OCI-LY1 (cell line): ENCODE results near the gene FAM9C.
A peak's percentile ranks its signal among the peaks of the same experiment; 100 is the strongest.

ENCODE experiments used
- H2AFZ ChIP-seq: fragments of 200-600 bp; sonication (generic), shearing (Covaris generic); 2 replicates; pipeline ENCODE4 v1.6.0; 2014; ENCODE audit warnings: antibody characterized with exemption, mild to moderate bottlenecking, low read length
- H3F3A ChIP-seq: fragments of 200-600 bp; sonication (generic), shearing (Covaris generic); 2 replicates; pipeline ENCODE4 v1.6.0; 2014; ENCODE audit warnings: mild to moderate bottlenecking, antibody characterized with exemption, low read length, moderate library complexity; ENCODE audit not compliant: insufficient read depth
- H3K27ac ChIP-seq: fragments of 200-600 bp; sonication (generic); 2 replicates; pipeline ENCODE4 v1.5.1; 2014; ENCODE audit warnings: low read length, mixed run types, mild to moderate bottlenecking, low read depth; ENCODE audit not compliant: poor library complexity, severe bottlenecking
- H3K27me3 ChIP-seq: fragments of 200-600 bp; sonication (generic); 2 replicates; pipeline ENCODE4 v1.6.0; 2014; ENCODE audit warnings: antibody characterized with exemption, mild to moderate bottlenecking, low read length, moderate library complexity; ENCODE audit not compliant: insufficient read depth
- H3K36me3 ChIP-seq: fragments of 200-600 bp; sonication (generic); 2 replicates; pipeline ENCODE4 v1.6.1; 2014; ENCODE audit warnings: mild to moderate bottlenecking, antibody characterized with exemption, low read length, moderate library complexity, mixed read lengths; ENCODE audit not compliant: insufficient read depth
- H3K4me1 ChIP-seq: fragments of 200-600 bp; sonication (generic); 2 replicates; pipeline ENCODE4 v1.5.1; 2014; ENCODE audit warnings: mild to moderate bottlenecking, low read length, moderate library complexity; ENCODE audit not compliant: insufficient read depth, severe bottlenecking
- H3K4me2 ChIP-seq: fragments of 200-600 bp; sonication (generic), shearing (Covaris generic); 2 replicates; pipeline ENCODE4 v1.6.1; 2014; ENCODE audit warnings: low read length
- H3K4me3 ChIP-seq: fragments of 200-600 bp; sonication (generic); 2 replicates; pipeline ENCODE4 v1.5.1; 2014; ENCODE audit warnings: low read length, low read depth, mild to moderate bottlenecking, mixed read lengths; ENCODE audit not compliant: poor library complexity, severe bottlenecking
- H3K79me2 ChIP-seq: fragments of 200-600 bp; shearing (Covaris generic); 2 replicates; pipeline ENCODE4 v1.6.1; 2016; ENCODE audit warnings: mixed run types, low read length, mixed read lengths; ENCODE audit not compliant: insufficient read depth
- H3K9ac ChIP-seq: fragments of 200-600 bp; sonication (generic), shearing (Covaris generic); 2 replicates; pipeline ENCODE4 v1.6.1; 2014; ENCODE audit warnings: mild to moderate bottlenecking, low read length, mixed read lengths
- H3K9me2 ChIP-seq: fragments of 200-600 bp; sonication (generic), shearing (Covaris generic); 2 replicates; pipeline ENCODE4 v1.6.1; 2014; ENCODE audit warnings: low read depth, mild to moderate bottlenecking, low read length, mixed read lengths
- H3K9me3 ChIP-seq: fragments of 200-600 bp; shearing (Covaris generic); 2 replicates; pipeline ENCODE4 v1.6.1; 2014; ENCODE audit warnings: low read length, mixed read lengths
- H4K20me1 ChIP-seq: fragments of 200-600 bp; sonication (generic), shearing (Covaris generic); 2 replicates; pipeline ENCODE4 v1.6.0; 2016; ENCODE audit warnings: mild to moderate bottlenecking, low read length; ENCODE audit not compliant: insufficient read depth
- EZH2 ChIP-seq: fragments of 200-600 bp; sonication (generic), shearing (Covaris generic); IDR thresholded peaks from 2 replicates; pipeline ENCODE4 v1.8.0; 2017; ENCODE audit warnings: borderline replicate concordance, mixed run types, mild to moderate bottlenecking, antibody characterized with exemption, low read length, moderate library complexity, mixed read lengths
- TF ChIP-seq, protein P1 (sequence below): fragments of 200-600 bp; sonication (generic), shearing (Covaris generic); IDR thresholded peaks from 2 replicates; pipeline ENCODE4 v1.5.1; 2017; ENCODE audit warnings: mild to moderate bottlenecking, antibody characterized with exemption, low read length, moderate library complexity, mixed read lengths

The FAM9C gene

DNA sequence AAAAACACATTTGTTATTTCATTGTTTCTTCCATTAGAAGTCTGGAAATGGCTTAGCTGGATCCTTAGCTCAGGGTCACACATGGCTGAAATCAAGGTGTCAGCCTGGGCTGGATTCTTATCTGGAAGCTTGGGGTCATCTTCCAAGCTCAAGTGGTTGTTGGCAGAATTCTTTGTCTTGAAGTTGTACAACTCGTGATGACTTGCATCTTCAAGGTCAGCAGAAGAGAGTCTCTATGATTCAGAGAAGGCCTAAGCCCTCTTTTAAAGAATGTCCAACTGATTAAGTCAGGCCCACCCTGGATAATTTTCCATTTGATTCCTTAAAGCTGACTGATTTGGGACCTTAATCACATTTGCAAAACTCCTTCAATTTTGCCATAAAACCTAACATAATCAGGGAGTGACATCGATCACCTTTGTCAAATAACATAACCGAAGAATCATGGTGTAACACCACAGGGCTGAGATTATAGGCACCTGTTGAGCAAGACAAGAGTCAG, 47.4 kb downstream of the FAM9C start:
- peak overlapping the region; percentile 99 for H3K27ac ChIP-seq
- H3K4me3 ChIP-seq = no peak overlapping the region
- H3K9me3 ChIP-seq = no peaks in the 10 kb centered on the region
- H3K36me3 ChIP-seq = no peaks in the 10 kb centered on the region
- TF ChIP-seq, protein P1, sequence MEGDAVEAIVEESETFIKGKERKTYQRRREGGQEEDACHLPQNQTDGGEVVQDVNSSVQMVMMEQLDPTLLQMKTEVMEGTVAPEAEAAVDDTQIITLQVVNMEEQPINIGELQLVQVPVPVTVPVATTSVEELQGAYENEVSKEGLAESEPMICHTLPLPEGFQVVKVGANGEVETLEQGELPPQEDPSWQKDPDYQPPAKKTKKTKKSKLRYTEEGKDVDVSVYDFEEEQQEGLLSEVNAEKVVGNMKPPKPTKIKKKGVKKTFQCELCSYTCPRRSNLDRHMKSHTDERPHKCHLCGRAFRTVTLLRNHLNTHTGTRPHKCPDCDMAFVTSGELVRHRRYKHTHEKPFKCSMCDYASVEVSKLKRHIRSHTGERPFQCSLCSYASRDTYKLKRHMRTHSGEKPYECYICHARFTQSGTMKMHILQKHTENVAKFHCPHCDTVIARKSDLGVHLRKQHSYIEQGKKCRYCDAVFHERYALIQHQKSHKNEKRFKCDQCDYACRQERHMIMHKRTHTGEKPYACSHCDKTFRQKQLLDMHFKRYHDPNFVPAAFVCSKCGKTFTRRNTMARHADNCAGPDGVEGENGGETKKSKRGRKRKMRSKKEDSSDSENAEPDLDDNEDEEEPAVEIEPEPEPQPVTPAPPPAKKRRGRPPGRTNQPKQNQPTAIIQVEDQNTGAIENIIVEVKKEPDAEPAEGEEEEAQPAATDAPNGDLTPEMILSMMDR = no peak
- no peak for TF ChIP-seq EZH2
- H3K79me2 ChIP-seq = no peaks in the 10 kb centered on the region
- H4K20me1 ChIP-seq = no peaks in the 10 kb centered on the region
- H3K4me1 ChIP-seq = peaks cover 60% of the 10 kb centered on the region
- no peak overlapping the region for H3K4me2 ChIP-seq
- H2AFZ ChIP-seq = no peak overlapping the region
- no peak overlapping the region for H3K9ac ChIP-seq
- H3K27me3 ChIP-seq = no peaks in the 10 kb centered on the region
- H3K9me2 ChIP-seq = no peaks in the 10 kb centered on the region
- H3F3A ChIP-seq = peaks cover 11% of the 10 kb centered on the region

DNA sequence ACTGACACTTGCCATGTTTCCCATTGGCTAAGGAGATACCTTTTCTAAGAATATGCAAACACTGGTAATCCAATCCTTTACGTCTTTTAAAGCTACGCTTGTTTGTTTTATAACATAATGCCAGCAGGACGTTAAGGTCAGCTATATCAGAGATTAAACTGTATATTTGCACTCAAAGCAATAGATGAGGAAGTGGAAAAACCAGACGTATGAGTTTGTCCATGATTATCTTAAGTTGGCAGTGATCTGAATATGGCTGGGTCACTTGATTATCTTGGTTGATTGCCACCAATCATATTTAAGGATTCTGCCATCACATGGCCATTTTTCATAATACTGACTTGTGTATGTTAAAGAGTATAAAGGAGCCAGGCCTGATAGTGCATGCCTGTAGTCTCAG, 50.1 kb downstream of the FAM9C start:
- no peak overlapping the region for H3K27ac ChIP-seq
- TF ChIP-seq, protein P1 = no peak
- no peak for TF ChIP-seq EZH2
- no peaks in the 10 kb centered on the region for H3K27me3 ChIP-seq

DNA sequence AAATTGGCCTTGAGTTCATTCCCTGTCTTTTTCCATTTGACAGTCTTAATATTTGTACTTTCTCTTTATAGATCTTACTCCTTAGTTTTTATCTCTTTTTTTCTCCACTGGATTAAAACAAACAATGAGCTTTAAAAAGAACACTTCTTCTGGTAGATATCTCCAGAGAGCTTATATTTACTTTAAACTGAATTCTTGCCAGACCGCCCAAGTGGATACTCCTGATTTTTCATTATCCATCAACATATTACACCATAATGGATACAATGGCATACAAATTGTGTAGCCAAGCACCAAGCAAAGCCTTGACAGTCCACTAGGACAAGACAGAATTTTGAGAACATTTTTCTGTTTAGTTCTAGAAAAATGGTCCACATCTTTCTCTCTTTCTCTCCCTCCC, 50.6 kb downstream of the FAM9C start:
- no peak overlapping the region for H3K4me2 ChIP-seq

More for the DNA sequence above, 50.1 kb downstream of the FAM9C start:
- no peaks in the 10 kb centered on the region for H3F3A ChIP-seq
- H3K9me2 ChIP-seq = no peaks in the 10 kb centered on the region
- H3K79me2 ChIP-seq = no peaks in the 10 kb centered on the region
- no peak overlapping the region for H3K4me2 ChIP-seq
- H3K36me3 ChIP-seq = no peaks in the 10 kb centered on the region
- H3K9ac ChIP-seq = no peak overlapping the region
- no peak overlapping the region for H2AFZ ChIP-seq
- H4K20me1 ChIP-seq = no peaks in the 10 kb centered on the region
- peaks cover 53% of the 10 kb centered on the region for H3K4me1 ChIP-seq
- H3K9me3 ChIP-seq = no peaks in the 10 kb centered on the region
- H3K4me3 ChIP-seq = no peak overlapping the region

More for the DNA sequence above, 50.6 kb downstream of the FAM9C start:
- no peak overlapping the region for H3K27ac ChIP-seq
- H3F3A ChIP-seq = no peaks in the 10 kb centered on the region
- no peak overlapping the region for H3K4me3 ChIP-seq
- TF ChIP-seq EZH2 = no peak
- TF ChIP-seq, protein P1 = no peak
- no peaks in the 10 kb centered on the region for H4K20me1 ChIP-seq
- no peaks in the 10 kb centered on the region for H3K27me3 ChIP-seq
- H3K4me1 ChIP-seq = peaks cover 53% of the 10 kb centered on the region
- no peak overlapping the region for H3K9ac ChIP-seq
- no peaks in the 10 kb centered on the region for H3K9me3 ChIP-seq
- H2AFZ ChIP-seq = no peak overlapping the region
- no peaks in the 10 kb centered on the region for H3K79me2 ChIP-seq
- H3K36me3 ChIP-seq = no peaks in the 10 kb centered on the region
- no peaks in the 10 kb centered on the region for H3K9me2 ChIP-seq
